LNCaP clone FGC (cell line): ENCODE measurements around the gene TCF15.
"Not testable (repeated sequence)": the region's sequence is repeated elsewhere in the genome, so short reads cannot be mapped to it uniquely, and the experiment has no call there.

Source experiments
- DNase-seq: peaks from one replicate; pipeline ENCODE4 v3.0.0-alpha.2; 2011; ENCODE audit warnings: low read depth
- H3K4me3 ChIP-seq: 2 replicates; pipeline ENCODE4 v1.5.1; 2011; ENCODE audit warnings: mild to moderate bottlenecking, low read depth, low read length, control low read depth
- CTCF ChIP-seq: IDR thresholded peaks from 2 replicates; pipeline ENCODE4 v1.5.1; 2012; ENCODE audit warnings: mild to moderate bottlenecking; ENCODE audit not compliant: control insufficient read depth, insufficient read depth; ENCODE audit errors: extremely low read depth

TCF15 gene

DNA sequence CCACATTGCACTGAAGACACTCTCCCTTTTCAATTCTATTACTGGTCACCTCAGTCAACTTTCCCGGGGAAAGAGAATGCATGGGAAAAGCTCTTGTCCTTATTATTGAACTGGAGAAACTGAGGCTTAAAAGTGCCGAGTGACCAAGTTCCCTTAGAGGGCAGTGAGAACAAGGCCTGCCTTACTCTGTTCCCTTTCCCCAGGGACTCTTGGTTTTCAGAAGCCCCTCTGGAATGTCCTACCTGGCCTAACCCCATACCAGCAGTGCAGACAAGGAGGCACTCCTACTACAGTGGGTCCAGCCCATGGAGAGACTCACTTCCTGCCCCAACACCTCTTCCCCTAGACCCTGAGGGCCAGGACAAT is 36.7 kb upstream of the TCF15 start:
- TF ChIP-seq CTCF: no peak
- no peak for DNase-seq
- no peak overlapping the region for H3K4me3 ChIP-seq

- DNase-seq: no peak
- TF ChIP-seq CTCF: no peak
- no peak overlapping the region for H3K4me3 ChIP-seq
Observed at GRCh38 chr20:646107-646867, 36.2 kb upstream of the TCF15 start.

GRCh38 chr20:645318-646106 is 35.4 kb upstream of the TCF15 start:
- H3K4me3 ChIP-seq: no peak overlapping the region
- peak; percentile 95 for TF ChIP-seq CTCF
- no peak for DNase-seq

GRCh38 chr20:644692-645317 is 34.7 kb upstream of the TCF15 start:
- H3K4me3 ChIP-seq: no peak overlapping the region
- no peak for TF ChIP-seq CTCF
- DNase-seq: no peak

GRCh38 chr20:642398-643174 is 32.5 kb upstream of the TCF15 start:
- H3K4me3 ChIP-seq: no peak overlapping the region
- no peak for DNase-seq
- TF ChIP-seq CTCF: no peak

GRCh38 chr20:642013-642397 is 31.9 kb upstream of the TCF15 start:
- DNase-seq, H3K4me3 ChIP-seq: not testable (repeated sequence)

- no peak for DNase-seq
Observed at GRCh38 chr20:641516-641875, 31.4 kb upstream of the TCF15 start.

More at GRCh38 chr20:641516-641875, 31.4 kb upstream of the TCF15 start:
- no peak for TF ChIP-seq CTCF
- no peak overlapping the region for H3K4me3 ChIP-seq
